SHP77 treated with DMSO at 0.1 percent for 48 hours (cell line): Measurements from ENCODE around the gene LRP1.

Experiments
- DNase-seq: peaks from one replicate; lab custom pipeline; 2025; lab: John Stamatoyannopoulos, UW

LRP1 gene

GRCh38 chr12:57254506-57255280 lies 126.4 kb downstream of the LRP1 start:
- no peak for DNase-seq

GRCh38 chr12:57255916-57256315 lies 127.6 kb downstream of the LRP1 start:
- no peak for DNase-seq

DNA sequence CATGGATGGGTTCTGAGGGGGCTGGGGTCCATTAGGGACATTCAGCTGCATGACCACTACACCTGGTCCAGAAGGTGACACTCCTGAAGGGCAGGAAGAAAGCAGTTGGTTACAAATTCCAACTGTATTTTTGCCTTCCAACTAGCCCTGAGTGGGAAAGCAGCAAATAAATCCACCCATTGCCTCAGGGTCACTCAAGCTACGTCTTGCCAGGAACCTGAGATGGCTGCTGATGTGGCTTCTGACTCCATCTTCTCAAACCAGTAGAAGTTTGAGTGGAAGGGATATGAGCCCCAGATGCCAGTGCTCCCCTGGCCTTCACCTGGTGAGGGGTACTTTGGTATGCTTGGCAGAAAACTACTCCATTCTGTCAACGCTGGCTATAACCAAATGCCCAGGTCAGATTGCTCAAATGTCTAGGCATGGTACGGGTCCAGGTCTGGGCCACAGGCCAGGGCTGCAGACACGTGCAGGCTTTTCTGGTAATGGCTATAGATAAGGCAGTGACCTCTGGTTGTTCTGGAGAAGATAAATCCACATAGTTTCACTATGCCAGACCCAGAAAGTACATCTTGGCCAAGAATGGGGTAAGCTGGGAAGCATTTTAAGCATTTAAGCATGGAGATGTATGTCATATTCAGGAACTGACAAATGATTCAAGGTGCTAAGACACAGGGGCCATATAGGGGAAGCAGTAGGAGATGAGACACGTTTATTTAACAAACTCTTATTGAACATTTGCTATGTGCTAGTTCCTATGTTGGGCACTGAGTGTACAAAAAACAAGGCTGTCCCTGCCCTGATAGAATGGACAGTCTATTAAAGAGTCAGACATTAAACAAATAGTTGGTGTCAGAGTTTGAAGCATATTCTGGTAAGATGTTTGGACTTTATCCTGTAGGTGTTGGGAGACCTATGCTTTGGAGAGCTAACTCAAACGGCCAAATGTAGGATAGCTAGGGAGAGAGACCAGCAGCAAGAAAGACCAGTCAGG lies 131.0 kb downstream of the LRP1 start:
- no peak for DNase-seq

- DNase-seq = no peak
These were observed 132.1 kb downstream of the LRP1 start for GRCh38 chr12:57260366-57260765.

DNA sequence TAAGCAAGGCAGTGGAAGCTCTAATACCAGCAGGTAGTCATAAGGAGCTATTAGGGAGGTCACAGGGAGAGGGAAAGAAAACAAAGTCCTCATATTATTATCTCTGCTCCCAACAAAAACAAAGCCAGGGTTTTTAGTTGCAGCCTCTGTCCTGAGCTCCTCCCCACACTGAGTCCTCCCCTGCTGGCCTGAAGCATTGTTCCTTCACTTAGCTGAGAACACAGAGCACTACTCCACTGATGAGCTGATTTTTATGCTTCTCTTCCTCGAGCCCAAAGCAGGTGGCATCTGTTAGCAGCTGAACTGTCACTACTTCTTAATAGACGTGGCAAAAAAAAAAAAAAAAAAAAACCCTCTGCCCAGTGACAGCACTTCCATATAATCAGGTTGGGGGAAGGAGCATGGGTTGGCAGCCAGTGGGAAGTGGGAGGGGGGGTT lies 133.2 kb downstream of the LRP1 start:
- DNase-seq = no peak

GRCh38 chr12:57262126-57262822 lies 134.0 kb downstream of the LRP1 start:
- DNase-seq = no peak
